Measurements from ENCODE around the gene KICS2. TPM values are rescaled to one million over a fixed set of nuclear protein-coding genes. Genes with fewer than 3 reads are reported as not detected.

The KICS2 gene
- total RNA-seq, 6 donors from 2014 or later: 6.0 to 16.6 (median 11.6) TPM

- WGBS, 2 donors: 86 to 87% methylated on average over 7 of the region's 7 CpGs
- no peak for DNase-seq
- Histone ChIP-seq H3K9me3 (no peaks in the 10 kb centered on the region), H3K4me1 (no peaks in the 10 kb centered on the region), H3K4me3 (no peak overlapping the region), H3K27me3 (no peaks in the 10 kb centered on the region), H3K36me3 (peaks cover 0 to 12% (median 2%) of the 10 kb centered on the region in 4 donors), H3K27ac (no peak overlapping the region)
- ATAC-seq (ENCODE audit: low FRiP score in 2 of 2): no peak
- TF ChIP-seq EP300 (IDR thresholded peaks at IDR 0.05): no peak
- TF ChIP-seq CTCF (IDR thresholded peaks at IDR 0.05): no peak
- TF ChIP-seq POLR2AphosphoS5 (IDR thresholded peaks at IDR 0.05): no peak
- no peak for TF ChIP-seq POLR2A (IDR thresholded peaks at IDR 0.05)
These were observed 29.3 kb downstream of the KICS2 start for GRCh38 chr12:64192644-64193444.

GRCh38 chr12:64190140-64190539 lies 32.0 kb downstream of the KICS2 start:
- no peak for DNase-seq
- TF ChIP-seq EP300 (IDR thresholded peaks at IDR 0.05) (no peak), POLR2AphosphoS5 (IDR thresholded peaks at IDR 0.05) (no peak), CTCF (IDR thresholded peaks at IDR 0.05) (no peak), POLR2A (IDR thresholded peaks at IDR 0.05) (no peak)
- ATAC-seq (ENCODE audit: low FRiP score in 2 of 2): no peak
- Histone ChIP-seq H3K27me3 (no peaks in the 10 kb centered on the region), H3K27ac (no peak overlapping the region), H3K4me3 (no peak overlapping the region), H3K36me3 (peaks cover 0 to 12% (median 2%) of the 10 kb centered on the region in 4 donors), H3K9me3 (no peaks in the 10 kb centered on the region), H3K4me1 (peaks cover 0 to 4% (median 0%) of the 10 kb centered on the region in 4 donors)

GRCh38 chr12:64189530-64189929 lies 32.6 kb downstream of the KICS2 start:
- H3K27ac ChIP-seq: no peak overlapping the region
- H3K4me3 ChIP-seq: no peak overlapping the region
- no peaks in the 10 kb centered on the region for H3K27me3 ChIP-seq
- peaks cover 0 to 10% (median 2%) of the 10 kb centered on the region in 4 donors for H3K36me3 ChIP-seq
- TF ChIP-seq POLR2A (IDR thresholded peaks at IDR 0.05) (no peak), EP300 (IDR thresholded peaks at IDR 0.05) (no peak), CTCF (IDR thresholded peaks at IDR 0.05) (no peak), POLR2AphosphoS5 (IDR thresholded peaks at IDR 0.05) (no peak)
- no peaks in the 10 kb centered on the region for H3K9me3 ChIP-seq
- no peak for DNase-seq
- ATAC-seq (ENCODE audit: low FRiP score in 2 of 2): no peak
- H3K4me1 ChIP-seq: peaks cover 0 to 4% (median 0%) of the 10 kb centered on the region in 4 donors
- WGBS, 2 donors: 75 to 83% methylated on average over 1 of the region's 1 CpG

GRCh38 chr12:64187794-64188193 lies 34.3 kb downstream of the KICS2 start:
- 75 to 89% methylated on average over 2 of the region's 2 CpGs for WGBS, 2 donors
- DNase-seq (no peak), ATAC-seq (ENCODE audit: low FRiP score in 2 of 2) (no peak)
- Histone ChIP-seq H3K4me3 (no peak overlapping the region), H3K4me1 (peaks cover 0 to 4% (median 0%) of the 10 kb centered on the region in 4 donors), H3K36me3 (no peaks in the 10 kb centered on the region), H3K27ac (no peak overlapping the region), H3K9me3 (no peaks in the 10 kb centered on the region), H3K27me3 (no peaks in the 10 kb centered on the region)
- TF ChIP-seq EP300 (IDR thresholded peaks at IDR 0.05) (no peak), POLR2AphosphoS5 (IDR thresholded peaks at IDR 0.05) (no peak), CTCF (IDR thresholded peaks at IDR 0.05) (no peak), POLR2A (IDR thresholded peaks at IDR 0.05) (no peak)

- Histone ChIP-seq H3K36me3 (no peaks in the 10 kb centered on the region), H3K27ac (no peak overlapping the region), H3K9me3 (no peaks in the 10 kb centered on the region), H3K4me1 (peaks cover 0 to 4% (median 0%) of the 10 kb centered on the region in 4 donors), H3K27me3 (no peaks in the 10 kb centered on the region), H3K4me3 (no peak overlapping the region)
- DNase-seq (no peak), ATAC-seq (ENCODE audit: low FRiP score in 2 of 2) (no peak)
- 56 to 73% methylated on average over 3 of the region's 3 CpGs for WGBS, 2 donors
- TF ChIP-seq POLR2A (IDR thresholded peaks at IDR 0.05) (no peak), EP300 (IDR thresholded peaks at IDR 0.05) (no peak), CTCF (IDR thresholded peaks at IDR 0.05) (no peak), POLR2AphosphoS5 (IDR thresholded peaks at IDR 0.05) (no peak)
These were observed 34.7 kb downstream of the KICS2 start for GRCh38 chr12:64187370-64187769.

Measured in upper lobe of left lung (tissue), 6 donors.